Measurements from ENCODE around the gene KNDC1.

KNDC1 gene

DNA sequence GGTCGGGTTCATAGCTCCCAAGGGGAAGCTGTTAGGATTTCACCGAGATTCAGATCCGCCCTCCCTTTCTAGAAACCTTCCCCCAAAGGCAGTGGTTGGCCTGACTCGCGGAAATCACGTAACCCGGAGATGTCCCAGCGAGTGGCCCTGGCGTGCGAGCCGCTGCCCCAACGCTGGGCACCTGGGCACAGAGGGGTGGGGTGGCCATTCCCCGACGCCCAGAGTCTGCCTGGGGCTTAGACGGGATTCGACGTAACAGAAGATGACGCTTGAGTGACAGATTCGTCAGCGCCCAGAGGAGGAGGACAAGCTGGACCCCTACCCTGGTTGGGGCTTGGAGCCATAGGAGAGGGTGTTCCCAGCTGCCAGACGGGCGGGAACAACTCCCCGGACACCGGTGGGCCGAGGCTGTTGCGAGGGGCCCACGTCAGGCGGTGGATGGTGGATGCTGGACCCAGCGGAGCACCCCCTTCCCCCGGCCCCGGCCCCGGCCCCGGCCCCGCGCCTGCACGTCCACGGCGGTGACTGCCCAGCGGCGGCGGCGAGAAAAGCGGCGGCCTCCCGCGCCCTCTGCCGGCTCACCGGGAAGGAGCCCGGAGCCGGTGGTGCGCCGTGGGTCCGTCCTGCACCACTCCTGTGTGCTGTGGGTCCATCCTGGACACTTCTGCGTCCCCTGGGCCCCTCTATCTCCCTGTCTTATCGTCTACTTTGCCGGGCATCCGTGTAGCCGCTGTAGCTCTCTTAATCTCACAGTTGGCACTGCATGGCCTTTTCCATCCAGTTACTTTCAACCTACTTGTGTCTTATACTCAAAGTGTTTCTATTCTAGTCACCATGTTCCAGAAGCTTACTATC, 35.4 kb upstream of the KNDC1 start:
- in situ Hi-C loops (cut with HindIII; ENCODE audit: low pct_ligation_motif_present, low pct_unique_long_range_greater_than_20kb, low sequenced_read_pairs): no loop called here
- DNase-seq: peak; percentile 21

DNA sequence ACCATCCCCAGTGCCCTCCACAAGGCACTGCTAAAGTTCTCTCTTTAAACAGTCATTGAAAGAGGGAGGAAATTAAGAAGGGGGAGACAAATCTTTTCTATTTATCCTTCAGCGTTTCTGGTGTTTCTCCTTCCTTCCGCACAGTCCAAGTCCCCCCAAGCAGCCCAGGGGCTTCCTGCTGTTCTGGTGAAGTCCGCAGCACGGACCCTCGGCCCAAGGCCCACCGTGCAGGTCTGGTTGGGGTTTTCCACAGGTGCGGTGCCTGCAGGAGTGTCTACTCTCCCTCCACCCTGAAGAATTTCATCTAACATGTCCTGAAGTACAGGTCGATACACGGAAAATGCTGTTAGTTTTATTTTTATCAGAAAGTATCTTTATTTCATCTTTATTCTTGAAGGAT, 34.1 kb upstream of the KNDC1 start:
- no peak for DNase-seq
- in situ Hi-C loops (cut with HindIII; ENCODE audit: low pct_ligation_motif_present, low pct_unique_long_range_greater_than_20kb, low sequenced_read_pairs): no loop called here

GRCh38 chr10:133126431-133127290, 33.4 kb upstream of the KNDC1 start:
- no peak for DNase-seq
- in situ Hi-C loops (cut with HindIII; ENCODE audit: low pct_ligation_motif_present, low pct_unique_long_range_greater_than_20kb, low sequenced_read_pairs): no loop called here

GRCh38 chr10:133127291-133128125, 32.5 kb upstream of the KNDC1 start:
- DNase-seq: no peak
- in situ Hi-C loops (cut with HindIII; ENCODE audit: low pct_ligation_motif_present, low pct_unique_long_range_greater_than_20kb, low sequenced_read_pairs): no loop called here

DNA sequence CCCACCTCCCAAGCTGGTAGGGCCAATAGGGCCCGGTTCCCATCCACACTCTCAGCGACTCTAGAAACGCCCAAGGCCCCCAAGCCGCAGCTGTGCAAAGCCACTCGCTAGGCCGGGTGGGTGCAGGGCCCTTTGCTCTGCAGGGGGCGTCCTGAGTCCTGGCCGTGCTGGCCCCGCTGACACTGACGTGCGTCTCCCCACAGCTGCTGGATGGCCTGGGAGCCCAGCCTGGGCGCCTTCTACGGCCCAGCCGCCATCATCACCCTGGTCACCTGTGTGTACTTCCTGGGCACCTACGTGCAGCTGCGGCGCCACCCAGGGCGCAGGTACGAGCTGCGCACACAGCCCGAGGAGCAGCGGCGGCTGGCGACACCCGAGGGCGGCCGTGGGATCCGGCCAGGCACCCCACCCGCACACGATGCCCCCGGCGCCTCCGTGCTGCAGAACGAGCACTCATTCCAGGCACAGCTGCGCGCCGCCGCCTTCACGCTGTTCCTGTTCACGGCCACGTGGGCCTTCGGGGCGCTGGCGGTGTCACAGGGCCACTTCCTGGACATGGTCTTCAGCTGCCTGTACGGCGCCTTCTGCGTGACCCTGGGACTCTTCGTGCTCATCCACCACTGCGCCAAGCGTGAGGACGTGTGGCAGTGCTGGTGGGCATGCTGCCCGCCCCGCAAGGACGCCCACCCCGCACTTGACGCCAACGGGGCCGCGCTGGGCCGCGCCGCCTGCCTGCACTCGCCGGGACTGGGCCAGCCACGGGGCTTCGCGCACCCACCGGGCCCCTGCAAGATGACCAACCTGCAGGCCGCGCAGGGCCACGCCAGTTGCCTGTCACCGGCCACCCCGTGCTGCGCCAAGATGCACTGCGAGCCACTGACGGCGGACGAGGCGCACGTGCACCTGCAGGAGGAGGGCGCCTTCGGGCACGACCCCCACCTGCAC, 31.6 kb upstream of the KNDC1 start:
- in situ Hi-C loops (cut with HindIII; ENCODE audit: low pct_ligation_motif_present, low pct_unique_long_range_greater_than_20kb, low sequenced_read_pairs): no loop called here
- no peak for DNase-seq

- in situ Hi-C loops (cut with HindIII; ENCODE audit: low pct_ligation_motif_present, low pct_unique_long_range_greater_than_20kb, low sequenced_read_pairs): no loop called here
- DNase-seq: no peak
Measured at GRCh38 chr10:133129071-133129858, 30.8 kb upstream of the KNDC1 start.

GRCh38 chr10:133129859-133130495, 30.0 kb upstream of the KNDC1 start:
- in situ Hi-C loops (cut with HindIII; ENCODE audit: low pct_ligation_motif_present, low pct_unique_long_range_greater_than_20kb, low sequenced_read_pairs): no loop called here
- no peak for DNase-seq

DNA sequence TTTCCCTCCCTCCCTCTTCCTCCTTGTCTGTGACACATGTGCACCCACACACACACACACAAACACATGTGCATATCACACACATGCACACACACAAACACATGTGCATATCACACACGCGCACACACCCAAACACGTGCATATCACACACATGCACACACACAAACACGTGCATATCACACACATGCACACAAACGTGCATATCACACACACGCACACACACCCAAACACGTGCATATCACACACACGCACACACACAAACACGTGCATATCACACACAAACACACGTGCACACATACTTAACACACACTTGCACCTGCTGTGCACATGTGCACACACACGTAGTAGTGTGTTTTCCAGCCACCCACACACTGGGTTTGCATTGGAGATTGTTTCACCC, 29.4 kb upstream of the KNDC1 start:
- DNase-seq: no peak
- in situ Hi-C loops (cut with HindIII; ENCODE audit: low pct_ligation_motif_present, low pct_unique_long_range_greater_than_20kb, low sequenced_read_pairs): no loop called here

- DNase-seq: no peak
- in situ Hi-C loops (cut with HindIII; ENCODE audit: low pct_ligation_motif_present, low pct_unique_long_range_greater_than_20kb, low sequenced_read_pairs): no loop called here
Measured at GRCh38 chr10:133131053-133131452, 29.0 kb upstream of the KNDC1 start.

- in situ Hi-C loops (cut with HindIII; ENCODE audit: low pct_ligation_motif_present, low pct_unique_long_range_greater_than_20kb, low sequenced_read_pairs): no loop called here
- DNase-seq: no peak
Measured at GRCh38 chr10:133131734-133132472, 28.1 kb upstream of the KNDC1 start.

DNA sequence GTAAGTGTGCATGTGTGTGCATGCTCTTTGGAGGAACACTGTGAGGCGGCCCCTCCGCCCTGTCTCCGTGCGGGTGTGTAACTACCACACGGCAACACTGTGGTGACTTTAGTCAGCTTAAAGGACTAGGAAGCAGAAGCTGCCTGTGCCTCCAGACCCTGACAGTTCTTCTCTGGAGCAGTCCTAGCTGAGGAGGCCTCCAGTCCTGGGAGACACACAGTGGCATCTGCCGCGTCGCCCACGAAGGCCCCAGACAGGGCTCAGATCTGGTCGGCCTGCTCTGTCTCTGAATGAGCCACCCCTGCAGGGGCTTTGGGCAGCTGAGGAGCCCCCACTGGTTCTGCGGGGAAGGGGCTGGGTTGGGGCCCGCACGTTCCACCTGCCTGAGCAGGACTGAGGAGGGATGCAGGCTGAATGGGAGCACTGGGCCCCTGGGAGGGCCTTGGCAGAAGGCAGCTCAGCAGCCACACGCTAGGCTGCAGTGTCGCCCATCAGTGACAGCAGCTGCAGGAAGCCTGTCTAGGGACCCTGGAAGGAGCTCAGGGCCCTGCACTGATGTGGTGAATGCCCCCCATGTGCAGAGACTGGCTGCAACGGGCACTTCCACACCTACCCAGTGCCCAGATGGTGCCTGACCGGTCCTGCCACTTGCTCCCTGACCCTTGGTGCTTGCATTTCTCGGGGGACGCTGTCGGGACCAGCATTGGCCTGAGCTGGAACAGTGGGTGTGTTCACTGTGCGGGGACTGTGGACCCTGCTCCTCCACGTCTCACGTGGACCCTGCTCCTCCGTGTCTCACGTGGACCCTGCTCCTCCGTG, 27.3 kb upstream of the KNDC1 start:
- in situ Hi-C loops (cut with HindIII; ENCODE audit: low pct_ligation_motif_present, low pct_unique_long_range_greater_than_20kb, low sequenced_read_pairs): no loop called here

DNA sequence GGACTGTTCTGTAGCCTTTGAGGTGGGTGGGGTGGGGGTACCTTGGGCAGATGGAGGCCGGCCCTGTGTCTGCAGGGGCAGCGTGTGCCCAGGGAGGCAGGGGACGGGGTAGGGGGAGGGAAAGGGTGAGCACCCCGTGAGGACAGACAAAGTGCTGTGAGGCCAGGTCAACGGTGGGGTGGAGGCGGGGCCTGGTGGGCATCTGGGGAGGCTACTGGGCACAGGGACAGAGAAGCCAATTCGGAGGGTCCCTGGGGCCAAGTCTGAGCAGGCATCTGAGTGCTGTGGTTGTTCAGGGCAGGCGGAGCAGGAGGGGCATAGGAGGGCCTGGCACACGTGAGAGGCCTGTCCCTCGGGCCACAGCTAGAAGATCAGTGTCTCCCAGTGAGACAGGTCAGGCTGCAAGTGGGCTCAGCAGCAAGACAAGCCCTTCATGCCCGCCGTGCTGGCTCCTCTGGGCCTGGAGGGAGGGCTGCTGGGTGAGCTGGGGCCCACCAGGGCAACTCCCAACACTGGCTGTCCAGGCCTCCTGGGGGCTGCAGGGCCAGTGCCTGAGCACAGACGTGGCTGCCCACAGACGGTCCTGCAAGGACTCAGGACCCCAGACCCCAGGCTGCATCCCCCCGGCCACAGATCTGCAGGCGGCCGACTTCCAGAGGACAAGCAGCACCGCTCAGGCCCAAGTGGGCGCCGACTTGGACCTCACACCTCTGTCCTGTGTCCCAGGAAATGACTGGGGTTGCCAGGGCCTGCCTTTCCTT, 26.4 kb upstream of the KNDC1 start:
- no peak for DNase-seq
- in situ Hi-C loops (cut with HindIII; ENCODE audit: low pct_ligation_motif_present, low pct_unique_long_range_greater_than_20kb, low sequenced_read_pairs): no loop called here

More for the DNA sequence above, 27.3 kb upstream of the KNDC1 start:
- no peak for DNase-seq

DNA sequence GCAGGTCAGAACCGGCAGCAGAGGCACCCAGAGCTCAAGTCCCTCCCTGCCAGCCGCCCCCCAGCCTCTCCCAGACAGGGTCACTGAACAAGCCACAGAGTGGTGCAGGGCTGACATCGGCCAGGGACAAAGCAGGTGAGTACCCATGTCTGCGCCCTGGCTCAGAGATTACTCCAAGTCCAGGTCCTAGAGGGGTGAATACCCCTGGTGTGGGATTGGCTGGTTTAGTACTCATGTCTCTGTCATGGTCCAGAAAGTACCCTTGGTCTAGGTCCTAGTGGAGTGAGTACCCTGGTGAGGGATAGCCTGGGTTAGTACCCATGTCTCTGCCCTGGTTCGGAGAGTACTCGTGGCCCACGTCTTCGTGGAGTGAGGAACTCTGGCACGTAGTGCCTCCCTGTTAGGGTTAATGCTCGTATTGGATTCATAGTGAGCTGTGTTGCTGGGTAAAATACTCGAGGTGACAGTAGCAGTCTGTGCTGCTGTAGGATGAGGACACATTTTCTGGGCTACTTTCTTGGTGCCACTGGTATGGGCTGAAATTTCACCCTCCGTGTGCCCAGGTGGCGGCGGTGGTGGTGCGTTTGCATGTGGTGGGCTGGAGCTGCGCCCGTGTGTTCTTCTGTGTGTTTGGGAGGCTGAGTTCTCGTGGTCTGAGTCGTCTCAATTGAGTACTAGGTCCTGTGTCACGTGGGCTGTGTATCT, 25.5 kb upstream of the KNDC1 start:
- DNase-seq: no peak
- in situ Hi-C loops (cut with HindIII; ENCODE audit: low pct_ligation_motif_present, low pct_unique_long_range_greater_than_20kb, low sequenced_read_pairs): no loop called here

DNA sequence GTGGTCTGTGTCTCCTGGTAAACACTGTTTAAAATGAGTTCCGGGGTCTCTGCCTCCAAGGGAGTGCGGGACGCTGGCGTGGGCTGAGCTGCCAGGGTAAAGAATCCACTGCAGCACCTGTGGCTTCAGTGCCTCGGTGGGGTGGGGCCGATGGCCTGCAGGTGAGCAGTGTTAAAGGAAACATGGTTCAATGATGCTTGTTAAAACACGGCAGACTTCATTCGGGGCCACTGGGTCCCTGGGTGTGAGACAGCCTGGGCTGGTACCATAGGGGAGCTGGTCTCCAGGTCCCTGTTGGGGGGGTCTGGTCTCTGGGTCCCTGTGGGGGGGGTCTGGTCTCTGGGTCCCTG, 24.9 kb upstream of the KNDC1 start:
- DNase-seq: no peak
- in situ Hi-C loops (cut with HindIII; ENCODE audit: low pct_ligation_motif_present, low pct_unique_long_range_greater_than_20kb, low sequenced_read_pairs): no loop called here
